Measurements from ENCODE around the gene WDR90. TPM values are rescaled to one million over a fixed set of nuclear protein-coding genes. Genes with fewer than 3 reads are reported as not detected.

The WDR90 gene
- total RNA-seq, 1 experiment from 2014 or later: 68.2 TPM

DNA sequence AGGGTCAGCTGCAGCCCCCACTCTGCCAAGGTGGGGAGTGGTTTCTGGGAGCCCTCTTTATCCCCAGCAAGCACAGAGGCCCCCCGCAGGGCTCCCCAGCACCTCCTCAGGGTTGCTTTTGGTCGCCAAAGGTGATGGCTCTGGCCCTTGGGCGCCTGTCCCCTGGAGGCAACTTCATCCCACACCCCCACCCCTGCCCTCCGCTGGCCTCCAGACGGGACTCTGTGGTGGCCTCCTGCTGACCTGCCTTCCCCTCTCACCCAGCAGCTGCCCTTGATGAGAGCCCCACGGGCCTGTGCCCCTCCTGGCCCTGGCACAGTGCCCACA is 10.9 kb downstream of the WDR90 start:
- H2AFZ ChIP-seq (ENCODE audit: low read length): no peak overlapping the region
- no peak overlapping the region for H2BK12ac ChIP-seq (ENCODE audit: insufficient read length, low read depth, low read length)
- H3K27ac ChIP-seq (ENCODE audit: insufficient read length, low read depth, low read length): no peak overlapping the region
- H4K8ac ChIP-seq (replicated peaks; ENCODE audit: insufficient read length, low read depth, low read length): no peak overlapping the region
- Mint-ChIP-seq H3K9me3 (no peaks in the 10 kb centered on the region), H3K27me3 (ENCODE audit: low read depth) (no peaks in the 10 kb centered on the region), H3K4me1 (peaks cover 0 to 5% of the 10 kb centered on the region in 2 experiments; a peak in 2 of 4 replicates), H3K27ac (no peak overlapping the region), H3K4me3 (no peak overlapping the region), H3K36me3 (ENCODE audit: insufficient read depth in 1 of 3, low read depth in 3 of 3) (peaks cover 2 to 13% (median 8%) of the 10 kb centered on the region in 3 experiments; a peak in 5 of 7 replicates)
- no peak overlapping the region for H2BK5ac ChIP-seq (ENCODE audit: insufficient read length, low read length)
- no peak overlapping the region for H3K4me2 ChIP-seq (ENCODE audit: insufficient read depth, insufficient read length, low read length)
- no peaks in the 10 kb centered on the region; the same call in 1 of the 2 replicates for H3K4me1 ChIP-seq (ENCODE audit: insufficient read depth, low read length)
- no peak overlapping the region for H2AK5ac ChIP-seq (ENCODE audit: insufficient read length, low read length)
- no peaks in the 10 kb centered on the region for H4K20me1 ChIP-seq (ENCODE audit: control insufficient read depth, insufficient read depth, insufficient read length)
- WGBS (ENCODE audit: extremely low coverage, insufficient read length, low lambda C conversion rate): no CpG with 5 or more reads among the region's 6 CpGs
- H4K5ac ChIP-seq (ENCODE audit: insufficient read length, low read depth, low read length): no peak overlapping the region
- H3K4ac ChIP-seq (ENCODE audit: low read depth, low read length): no peak overlapping the region
- TF ChIP-seq, protein P1, sequence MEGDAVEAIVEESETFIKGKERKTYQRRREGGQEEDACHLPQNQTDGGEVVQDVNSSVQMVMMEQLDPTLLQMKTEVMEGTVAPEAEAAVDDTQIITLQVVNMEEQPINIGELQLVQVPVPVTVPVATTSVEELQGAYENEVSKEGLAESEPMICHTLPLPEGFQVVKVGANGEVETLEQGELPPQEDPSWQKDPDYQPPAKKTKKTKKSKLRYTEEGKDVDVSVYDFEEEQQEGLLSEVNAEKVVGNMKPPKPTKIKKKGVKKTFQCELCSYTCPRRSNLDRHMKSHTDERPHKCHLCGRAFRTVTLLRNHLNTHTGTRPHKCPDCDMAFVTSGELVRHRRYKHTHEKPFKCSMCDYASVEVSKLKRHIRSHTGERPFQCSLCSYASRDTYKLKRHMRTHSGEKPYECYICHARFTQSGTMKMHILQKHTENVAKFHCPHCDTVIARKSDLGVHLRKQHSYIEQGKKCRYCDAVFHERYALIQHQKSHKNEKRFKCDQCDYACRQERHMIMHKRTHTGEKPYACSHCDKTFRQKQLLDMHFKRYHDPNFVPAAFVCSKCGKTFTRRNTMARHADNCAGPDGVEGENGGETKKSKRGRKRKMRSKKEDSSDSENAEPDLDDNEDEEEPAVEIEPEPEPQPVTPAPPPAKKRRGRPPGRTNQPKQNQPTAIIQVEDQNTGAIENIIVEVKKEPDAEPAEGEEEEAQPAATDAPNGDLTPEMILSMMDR (conservative IDR thresholded peaks at IDR 0.05): no peak
- H3K9me3 ChIP-seq (ENCODE audit: control insufficient read depth, low read depth, low read length): no peaks in the 10 kb centered on the region
- H3K18ac ChIP-seq (ENCODE audit: insufficient read length, low read depth, low read length): no peak overlapping the region
- no peak overlapping the region for H3T11ph ChIP-seq (ENCODE audit: low read length)
- H3K23ac ChIP-seq (ENCODE audit: insufficient read length, low read depth, low read length): no peak overlapping the region
- H3K23me2 ChIP-seq (ENCODE audit: insufficient read length, low read depth, low read length, poor library complexity, severe bottlenecking): no peaks in the 10 kb centered on the region
- H2BK120ac ChIP-seq (ENCODE audit: low read depth, low read length, poor library complexity, severe bottlenecking): no peak overlapping the region
- H3K79me1 ChIP-seq (ENCODE audit: insufficient read depth, low read depth, low read length, poor library complexity, severe bottlenecking): no peaks in the 10 kb centered on the region
- no peak overlapping the region for H2BK15ac ChIP-seq (ENCODE audit: low read depth, low read length)
- no peak overlapping the region for H2BK20ac ChIP-seq (ENCODE audit: low read depth, low read length, poor library complexity, severe bottlenecking)
- H4K91ac ChIP-seq (ENCODE audit: insufficient read length, low read depth, low read length): no peak overlapping the region
- H3K14ac ChIP-seq (ENCODE audit: insufficient read depth, low read length): no peak overlapping the region
- no peaks in the 10 kb centered on the region for H3K27me3 ChIP-seq (ENCODE audit: insufficient read depth, low read length)
- no peaks in the 10 kb centered on the region for H3K79me2 ChIP-seq (ENCODE audit: insufficient read depth, low read length)
- H3K9ac ChIP-seq (ENCODE audit: extremely low read depth, insufficient read length, low read length): no peak overlapping the region
- no peak overlapping the region for H3K56ac ChIP-seq (ENCODE audit: insufficient read length, low read depth, low read length)
- DNase-seq: no peak
